Cardiac muscle cell (in vitro differentiated cells and primary cell): ENCODE results near the gene TMEM116. TPM values are rescaled to one million over a fixed set of nuclear protein-coding genes. Genes with fewer than 3 reads are reported as not detected.
"Not testable (repeated sequence)": the region's sequence is repeated elsewhere in the genome, so short reads cannot be mapped to it uniquely, and the experiment has no call there.

ENCODE experiments used
- DNase-seq, 2 donors: peaks; one replicate each; pipeline versions ENCODE4 v3.0.0 to v3.0.0-alpha.2; 2010 to 2017; ENCODE audit warnings: low read depth in 1 of 2, low spot score in 1 of 2
- H3K27ac ChIP-seq: fragments of 200-600 bp; sonication (generic); 2 replicates; pipeline ENCODE4 v1.5.1; 2016
- H3K27me3 ChIP-seq: fragments of 200-600 bp; sonication (generic); 2 replicates; pipeline ENCODE4 v1.6.0; 2016; ENCODE audit warnings: control low read depth
- H3K36me3 ChIP-seq: fragments of 200-600 bp; sonication (generic); 2 replicates; pipeline ENCODE4 v1.5.1; 2016; ENCODE audit warnings: control low read depth
- H3K4me1 ChIP-seq: fragments of 200-600 bp; sonication (generic); 2 replicates; pipeline ENCODE4 v1.8.1; 2017; ENCODE audit warnings: low read depth, mild to moderate bottlenecking, mixed run types
- H3K4me3 ChIP-seq: fragments of 200-600 bp; sonication (generic); 2 replicates; pipeline ENCODE4 v1.5.1; 2016; ENCODE audit warnings: mild to moderate bottlenecking
- H3K9me3 ChIP-seq: fragments of 200-600 bp; sonication (generic); 2 replicates; pipeline ENCODE4 v1.5.1; 2017; ENCODE audit warnings: low read depth, mild to moderate bottlenecking, control low read depth
- CTCF ChIP-seq: IDR thresholded peaks from 2 replicates; pipeline ENCODE4 v1.5.1; 2012; ENCODE audit warnings: low read depth, mild to moderate bottlenecking, low read length
- polyA plus RNA-seq: library from polyadenylated mRNA; unstranded; fragments of >200 nt; fragmentation: Nextera tagmentation; extraction: Ambion mirVana; gene quantifications from 2 replicates; pipeline ENCODE4 v1.2.1, GENCODE V29; 2016
- total RNA-seq: library from RNA; depleted of rRNA; stranded (reverse); fragments of >200 nt; gene quantifications from 2 replicates; pipeline ENCODE4 v1.2.3, GENCODE V29; 2016

The TMEM116 gene
- total and polyA plus RNA-seq, 2 experiments from 2014 or later = 12.9 to 30.4 TPM

- Histone ChIP-seq H3K9me3 (no peaks in the 10 kb centered on the region), H3K4me3 (peak overlapping the region; percentile 78), H3K4me1 (peaks cover 10% of the 10 kb centered on the region), H3K27ac (peak overlapping the region; percentile 96), H3K36me3 (peaks cover 6% of the 10 kb centered on the region), H3K27me3 (no peaks in the 10 kb centered on the region)
- TF ChIP-seq CTCF = no peak
- DNase-seq = peak; percentile 74 to 84
These were observed 837 bp upstream of the TMEM116 start for GRCh38 chr12:112013601-112014402.

GRCh38 chr12:112011685-112012084 lies 1.3 kb downstream of the TMEM116 start:
- no peak for TF ChIP-seq CTCF
- H3K9me3 ChIP-seq = no peaks in the 10 kb centered on the region
- peaks cover 6% of the 10 kb centered on the region for H3K36me3 ChIP-seq
- peak overlapping the region; percentile 93 for H3K27ac ChIP-seq
- peak overlapping the region; percentile 78 for H3K4me3 ChIP-seq
- DNase-seq = no peak
- H3K4me1 ChIP-seq = peaks cover 10% of the 10 kb centered on the region
- H3K27me3 ChIP-seq = no peaks in the 10 kb centered on the region

GRCh38 chr12:112010415-112011344 lies 2.3 kb downstream of the TMEM116 start:
- Histone ChIP-seq H3K4me3 (no peak overlapping the region), H3K27ac (no peak overlapping the region), H3K36me3 (no peaks in the 10 kb centered on the region), H3K27me3 (no peaks in the 10 kb centered on the region), H3K4me1 (peaks cover 13% of the 10 kb centered on the region), H3K9me3 (no peaks in the 10 kb centered on the region)
- TF ChIP-seq CTCF = no peak
- DNase-seq = no peak

- DNase-seq = not testable (repeated sequence)
These were observed 3.4 kb downstream of the TMEM116 start for GRCh38 chr12:112009596-112009995.

GRCh38 chr12:112008918-112009317 lies 4.0 kb downstream of the TMEM116 start:
- no peak for DNase-seq
- Histone ChIP-seq H3K4me3 (no peak overlapping the region), H3K27me3 (no peaks in the 10 kb centered on the region), H3K4me1 (peaks cover 16% of the 10 kb centered on the region), H3K27ac (no peak overlapping the region), H3K36me3 (no peaks in the 10 kb centered on the region), H3K9me3 (no peaks in the 10 kb centered on the region)
- TF ChIP-seq CTCF = no peak

More at GRCh38 chr12:112009596-112009995, 3.4 kb downstream of the TMEM116 start:
- not testable (repeated sequence) for H3K9me3 ChIP-seq, H3K27me3 ChIP-seq, H3K27ac ChIP-seq, H3K36me3 ChIP-seq, H3K4me3 ChIP-seq
- H3K4me1 ChIP-seq = peaks cover 16% of the 10 kb centered on the region
